ENCODE measurements around the gene DRAM1. TPM values are rescaled to one million over a fixed set of nuclear protein-coding genes. Genes with fewer than 3 reads are reported as not detected.

The DRAM1 gene
- total RNA-seq, 1 experiment from 2014 or later = 6.9 TPM

DNA sequence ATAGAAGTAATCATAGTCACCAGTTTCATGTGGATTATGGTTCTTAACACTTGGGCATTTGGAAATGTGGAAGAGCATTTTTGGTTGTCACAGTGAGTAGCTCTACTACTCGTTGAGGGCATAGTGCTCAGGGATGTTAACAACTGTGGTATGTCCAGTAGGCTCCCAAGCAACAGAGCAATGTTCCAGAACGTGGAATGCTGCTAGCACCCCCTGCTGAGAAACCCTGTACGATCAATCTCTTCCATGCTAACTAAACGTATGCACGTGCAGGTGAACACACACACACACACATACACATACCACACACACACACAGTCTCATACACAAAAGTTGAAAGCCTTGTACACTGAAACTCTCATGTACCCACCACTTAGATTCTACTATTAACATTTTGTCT is 30.1 kb upstream of the DRAM1 start:
- DNase-seq (ENCODE audit: low spot score) (no peak), ATAC-seq (no peak)
- no peaks in the 10 kb centered on the region; the same call in 1 of the 2 replicates for H3K9me3 Mint-ChIP-seq
- no peaks in the 10 kb centered on the region for H3K36me3 Mint-ChIP-seq
- ChIA-PET CTCF (no interaction called here), POLR2A (no interaction called here)
- no peak overlapping the region for H3K4me3 Mint-ChIP-seq
- H3K4me1 Mint-ChIP-seq = no peaks in the 10 kb centered on the region
- TF ChIP-seq GTF2I (CRISPR knock-in tag; conservative IDR thresholded peaks at IDR 0.05) (no peak), ATF1 (CRISPR knock-in tag; IDR thresholded peaks at IDR 0.05) (no peak), IRF2 (CRISPR knock-in tag; IDR thresholded peaks at IDR 0.05; ENCODE audit: borderline replicate concordance, low read depth) (no peak), ZNF121 (CRISPR knock-in tag; IDR thresholded peaks at IDR 0.05) (no peak), JAZF1 (CRISPR knock-in tag; IDR thresholded peaks at IDR 0.05) (no peak)
- TF ChIP-seq, protein P1, sequence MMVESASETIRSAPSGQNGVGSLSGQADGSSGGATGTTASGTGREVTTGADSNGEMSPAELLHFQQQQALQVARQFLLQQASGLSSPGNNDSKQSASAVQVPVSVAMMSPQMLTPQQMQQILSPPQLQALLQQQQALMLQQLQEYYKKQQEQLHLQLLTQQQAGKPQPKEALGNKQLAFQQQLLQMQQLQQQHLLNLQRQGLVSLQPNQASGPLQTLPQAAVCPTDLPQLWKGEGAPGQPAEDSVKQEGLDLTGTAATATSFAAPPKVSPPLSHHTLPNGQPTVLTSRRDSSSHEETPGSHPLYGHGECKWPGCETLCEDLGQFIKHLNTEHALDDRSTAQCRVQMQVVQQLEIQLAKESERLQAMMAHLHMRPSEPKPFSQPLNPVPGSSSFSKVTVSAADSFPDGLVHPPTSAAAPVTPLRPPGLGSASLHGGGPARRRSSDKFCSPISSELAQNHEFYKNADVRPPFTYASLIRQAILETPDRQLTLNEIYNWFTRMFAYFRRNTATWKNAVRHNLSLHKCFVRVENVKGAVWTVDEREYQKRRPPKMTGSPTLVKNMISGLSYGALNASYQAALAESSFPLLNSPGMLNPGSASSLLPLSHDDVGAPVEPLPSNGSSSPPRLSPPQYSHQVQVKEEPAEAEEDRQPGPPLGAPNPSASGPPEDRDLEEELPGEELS (CRISPR knock-in tag; IDR thresholded peaks at IDR 0.05) = no peak
- TF ChIP-seq, protein P2, sequence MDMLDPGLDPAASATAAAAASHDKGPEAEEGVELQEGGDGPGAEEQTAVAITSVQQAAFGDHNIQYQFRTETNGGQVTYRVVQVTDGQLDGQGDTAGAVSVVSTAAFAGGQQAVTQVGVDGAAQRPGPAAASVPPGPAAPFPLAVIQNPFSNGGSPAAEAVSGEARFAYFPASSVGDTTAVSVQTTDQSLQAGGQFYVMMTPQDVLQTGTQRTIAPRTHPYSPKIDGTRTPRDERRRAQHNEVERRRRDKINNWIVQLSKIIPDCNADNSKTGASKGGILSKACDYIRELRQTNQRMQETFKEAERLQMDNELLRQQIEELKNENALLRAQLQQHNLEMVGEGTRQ (CRISPR knock-in tag; IDR thresholded peaks at IDR 0.05) = no peak
- TF ChIP-seq, protein P3, sequence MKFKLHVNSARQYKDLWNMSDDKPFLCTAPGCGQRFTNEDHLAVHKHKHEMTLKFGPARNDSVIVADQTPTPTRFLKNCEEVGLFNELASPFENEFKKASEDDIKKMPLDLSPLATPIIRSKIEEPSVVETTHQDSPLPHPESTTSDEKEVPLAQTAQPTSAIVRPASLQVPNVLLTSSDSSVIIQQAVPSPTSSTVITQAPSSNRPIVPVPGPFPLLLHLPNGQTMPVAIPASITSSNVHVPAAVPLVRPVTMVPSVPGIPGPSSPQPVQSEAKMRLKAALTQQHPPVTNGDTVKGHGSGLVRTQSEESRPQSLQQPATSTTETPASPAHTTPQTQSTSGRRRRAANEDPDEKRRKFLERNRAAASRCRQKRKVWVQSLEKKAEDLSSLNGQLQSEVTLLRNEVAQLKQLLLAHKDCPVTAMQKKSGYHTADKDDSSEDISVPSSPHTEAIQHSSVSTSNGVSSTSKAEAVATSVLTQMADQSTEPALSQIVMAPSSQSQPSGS (CRISPR knock-in tag; IDR thresholded peaks at IDR 0.05; ENCODE audit: borderline replicate concordance, low read depth) = no peak
- no peaks in the 10 kb centered on the region for H3K27me3 Mint-ChIP-seq (ENCODE audit: low read depth)
- H3K27ac Mint-ChIP-seq = no peak overlapping the region

DNA sequence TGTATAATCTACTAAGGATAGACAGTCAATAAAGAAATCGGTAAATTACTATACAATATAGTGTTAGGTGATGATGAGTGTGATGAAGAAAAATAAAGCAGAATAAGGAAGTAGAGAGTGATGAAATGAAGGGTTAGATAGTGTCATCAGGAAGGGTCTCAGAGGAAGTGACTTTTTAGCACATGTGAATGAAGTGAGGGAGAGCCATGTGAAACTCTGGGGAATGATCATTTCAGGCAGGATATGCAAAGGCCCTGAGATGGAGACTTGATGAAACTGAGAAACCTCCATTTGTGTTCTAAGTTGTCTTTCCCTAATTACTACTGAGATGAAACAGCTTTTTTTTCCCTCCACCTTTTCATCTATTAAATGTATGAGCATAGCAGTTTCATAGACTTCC is 27.2 kb upstream of the DRAM1 start:
- no peak for DNase-seq (ENCODE audit: low spot score)
- ATAC-seq = no peak
- H3K4me1 Mint-ChIP-seq = peaks cover 4% of the 10 kb centered on the region
- no peak overlapping the region for H3K27ac Mint-ChIP-seq
- ChIA-PET CTCF (interaction anchor here (1.4 kb wide), 1 partner anchor 10 kb away, joined by 3 read pairs; no protein-coding TSS in a partner anchor), POLR2A (no interaction called here)
- no peaks in the 10 kb centered on the region; the same call in 1 of the 2 replicates for H3K9me3 Mint-ChIP-seq
- no peak overlapping the region for H3K4me3 Mint-ChIP-seq
- no peaks in the 10 kb centered on the region for H3K27me3 Mint-ChIP-seq (ENCODE audit: low read depth)
- H3K36me3 Mint-ChIP-seq = no peaks in the 10 kb centered on the region
- no peak for TF ChIP-seq NR2C2 (CRISPR knock-in tag; IDR thresholded peaks at IDR 0.05)
- no peak for TF ChIP-seq HMGA2 (CRISPR knock-in tag; IDR thresholded peaks at IDR 0.05)
- no peak for TF ChIP-seq KAT7 (CRISPR knock-in tag; IDR thresholded peaks at IDR 0.05; ENCODE audit: borderline replicate concordance)
- TF ChIP-seq CREB1 (CRISPR knock-in tag; IDR thresholded peaks at IDR 0.05) = no peak
- no peak for TF ChIP-seq ZNF138 (CRISPR knock-in tag; conservative IDR thresholded peaks at IDR 0.05)
- TF ChIP-seq, protein P4, sequence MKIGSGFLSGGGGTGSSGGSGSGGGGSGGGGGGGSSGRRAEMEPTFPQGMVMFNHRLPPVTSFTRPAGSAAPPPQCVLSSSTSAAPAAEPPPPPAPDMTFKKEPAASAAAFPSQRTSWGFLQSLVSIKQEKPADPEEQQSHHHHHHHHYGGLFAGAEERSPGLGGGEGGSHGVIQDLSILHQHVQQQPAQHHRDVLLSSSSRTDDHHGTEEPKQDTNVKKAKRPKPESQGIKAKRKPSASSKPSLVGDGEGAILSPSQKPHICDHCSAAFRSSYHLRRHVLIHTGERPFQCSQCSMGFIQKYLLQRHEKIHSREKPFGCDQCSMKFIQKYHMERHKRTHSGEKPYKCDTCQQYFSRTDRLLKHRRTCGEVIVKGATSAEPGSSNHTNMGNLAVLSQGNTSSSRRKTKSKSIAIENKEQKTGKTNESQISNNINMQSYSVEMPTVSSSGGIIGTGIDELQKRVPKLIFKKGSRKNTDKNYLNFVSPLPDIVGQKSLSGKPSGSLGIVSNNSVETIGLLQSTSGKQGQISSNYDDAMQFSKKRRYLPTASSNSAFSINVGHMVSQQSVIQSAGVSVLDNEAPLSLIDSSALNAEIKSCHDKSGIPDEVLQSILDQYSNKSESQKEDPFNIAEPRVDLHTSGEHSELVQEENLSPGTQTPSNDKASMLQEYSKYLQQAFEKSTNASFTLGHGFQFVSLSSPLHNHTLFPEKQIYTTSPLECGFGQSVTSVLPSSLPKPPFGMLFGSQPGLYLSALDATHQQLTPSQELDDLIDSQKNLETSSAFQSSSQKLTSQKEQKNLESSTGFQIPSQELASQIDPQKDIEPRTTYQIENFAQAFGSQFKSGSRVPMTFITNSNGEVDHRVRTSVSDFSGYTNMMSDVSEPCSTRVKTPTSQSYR (CRISPR knock-in tag; IDR thresholded peaks at IDR 0.05) = no peak
- TF ChIP-seq, protein P5, sequence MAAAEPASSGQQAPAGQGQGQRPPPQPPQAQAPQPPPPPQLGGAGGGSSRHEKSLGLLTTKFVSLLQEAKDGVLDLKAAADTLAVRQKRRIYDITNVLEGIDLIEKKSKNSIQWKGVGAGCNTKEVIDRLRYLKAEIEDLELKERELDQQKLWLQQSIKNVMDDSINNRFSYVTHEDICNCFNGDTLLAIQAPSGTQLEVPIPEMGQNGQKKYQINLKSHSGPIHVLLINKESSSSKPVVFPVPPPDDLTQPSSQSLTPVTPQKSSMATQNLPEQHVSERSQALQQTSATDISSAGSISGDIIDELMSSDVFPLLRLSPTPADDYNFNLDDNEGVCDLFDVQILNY (CRISPR knock-in tag; IDR thresholded peaks at IDR 0.05) = no peak
- TF ChIP-seq CBFB (CRISPR knock-in tag; IDR thresholded peaks at IDR 0.05; ENCODE audit: low read depth) = no peak
- no peak for TF ChIP-seq FOXP1 (CRISPR knock-in tag; IDR thresholded peaks at IDR 0.05; ENCODE audit: borderline replicate concordance)
- TF ChIP-seq ZBTB21 (CRISPR knock-in tag; IDR thresholded peaks at IDR 0.05; ENCODE audit: borderline replicate concordance) = no peak
- TF ChIP-seq, protein P6, sequence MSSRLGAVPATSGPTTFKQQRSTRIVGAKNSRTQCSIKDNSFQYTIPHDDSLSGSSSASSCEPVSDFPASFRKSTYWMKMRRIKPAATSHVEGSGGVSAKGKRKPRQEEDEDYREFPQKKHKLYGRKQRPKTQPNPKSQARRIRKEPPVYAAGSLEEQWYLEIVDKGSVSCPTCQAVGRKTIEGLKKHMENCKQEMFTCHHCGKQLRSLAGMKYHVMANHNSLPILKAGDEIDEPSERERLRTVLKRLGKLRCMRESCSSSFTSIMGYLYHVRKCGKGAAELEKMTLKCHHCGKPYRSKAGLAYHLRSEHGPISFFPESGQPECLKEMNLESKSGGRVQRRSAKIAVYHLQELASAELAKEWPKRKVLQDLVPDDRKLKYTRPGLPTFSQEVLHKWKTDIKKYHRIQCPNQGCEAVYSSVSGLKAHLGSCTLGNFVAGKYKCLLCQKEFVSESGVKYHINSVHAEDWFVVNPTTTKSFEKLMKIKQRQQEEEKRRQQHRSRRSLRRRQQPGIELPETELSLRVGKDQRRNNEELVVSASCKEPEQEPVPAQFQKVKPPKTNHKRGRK (CRISPR knock-in tag; IDR thresholded peaks at IDR 0.05; ENCODE audit: borderline replicate concordance) = no peak
- TF ChIP-seq TCF7 (CRISPR knock-in tag; IDR thresholded peaks at IDR 0.05; ENCODE audit: low read depth) = no peak
- no peak for TF ChIP-seq TEAD1 (CRISPR knock-in tag; IDR thresholded peaks at IDR 0.05)
- TF ChIP-seq, protein P7, sequence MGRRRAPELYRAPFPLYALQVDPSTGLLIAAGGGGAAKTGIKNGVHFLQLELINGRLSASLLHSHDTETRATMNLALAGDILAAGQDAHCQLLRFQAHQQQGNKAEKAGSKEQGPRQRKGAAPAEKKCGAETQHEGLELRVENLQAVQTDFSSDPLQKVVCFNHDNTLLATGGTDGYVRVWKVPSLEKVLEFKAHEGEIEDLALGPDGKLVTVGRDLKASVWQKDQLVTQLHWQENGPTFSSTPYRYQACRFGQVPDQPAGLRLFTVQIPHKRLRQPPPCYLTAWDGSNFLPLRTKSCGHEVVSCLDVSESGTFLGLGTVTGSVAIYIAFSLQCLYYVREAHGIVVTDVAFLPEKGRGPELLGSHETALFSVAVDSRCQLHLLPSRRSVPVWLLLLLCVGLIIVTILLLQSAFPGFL (CRISPR knock-in tag; IDR thresholded peaks at IDR 0.05; ENCODE audit: borderline replicate concordance) = no peak
- no peak for TF ChIP-seq SMAD4 (CRISPR knock-in tag; IDR thresholded peaks at IDR 0.05)
- TF ChIP-seq, protein P8, sequence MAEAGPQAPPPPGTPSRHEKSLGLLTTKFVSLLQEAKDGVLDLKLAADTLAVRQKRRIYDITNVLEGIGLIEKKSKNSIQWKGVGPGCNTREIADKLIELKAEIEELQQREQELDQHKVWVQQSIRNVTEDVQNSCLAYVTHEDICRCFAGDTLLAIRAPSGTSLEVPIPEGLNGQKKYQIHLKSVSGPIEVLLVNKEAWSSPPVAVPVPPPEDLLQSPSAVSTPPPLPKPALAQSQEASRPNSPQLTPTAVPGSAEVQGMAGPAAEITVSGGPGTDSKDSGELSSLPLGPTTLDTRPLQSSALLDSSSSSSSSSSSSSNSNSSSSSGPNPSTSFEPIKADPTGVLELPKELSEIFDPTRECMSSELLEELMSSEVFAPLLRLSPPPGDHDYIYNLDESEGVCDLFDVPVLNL (CRISPR knock-in tag; IDR thresholded peaks at IDR 0.05; ENCODE audit: borderline replicate concordance, low read depth) = no peak

Data from WTC11 (cell line).